Activated CD4-positive, alpha-beta T cell treated with anti-CD3 and anti-CD28 coated beads, Interleukin-2, amount 50 U/mL, for 16 hours (primary cell): Measurements from ENCODE around the gene WFDC5.
"Not testable (repeated sequence)": the region's sequence is repeated elsewhere in the genome, so short reads cannot be mapped to it uniquely, and the experiment has no call there.

ENCODE experiments used
- DNase-seq: peaks from one replicate; pipeline ENCODE4 v3.0.0-alpha.2; 2020

The WFDC5 gene

DNA sequence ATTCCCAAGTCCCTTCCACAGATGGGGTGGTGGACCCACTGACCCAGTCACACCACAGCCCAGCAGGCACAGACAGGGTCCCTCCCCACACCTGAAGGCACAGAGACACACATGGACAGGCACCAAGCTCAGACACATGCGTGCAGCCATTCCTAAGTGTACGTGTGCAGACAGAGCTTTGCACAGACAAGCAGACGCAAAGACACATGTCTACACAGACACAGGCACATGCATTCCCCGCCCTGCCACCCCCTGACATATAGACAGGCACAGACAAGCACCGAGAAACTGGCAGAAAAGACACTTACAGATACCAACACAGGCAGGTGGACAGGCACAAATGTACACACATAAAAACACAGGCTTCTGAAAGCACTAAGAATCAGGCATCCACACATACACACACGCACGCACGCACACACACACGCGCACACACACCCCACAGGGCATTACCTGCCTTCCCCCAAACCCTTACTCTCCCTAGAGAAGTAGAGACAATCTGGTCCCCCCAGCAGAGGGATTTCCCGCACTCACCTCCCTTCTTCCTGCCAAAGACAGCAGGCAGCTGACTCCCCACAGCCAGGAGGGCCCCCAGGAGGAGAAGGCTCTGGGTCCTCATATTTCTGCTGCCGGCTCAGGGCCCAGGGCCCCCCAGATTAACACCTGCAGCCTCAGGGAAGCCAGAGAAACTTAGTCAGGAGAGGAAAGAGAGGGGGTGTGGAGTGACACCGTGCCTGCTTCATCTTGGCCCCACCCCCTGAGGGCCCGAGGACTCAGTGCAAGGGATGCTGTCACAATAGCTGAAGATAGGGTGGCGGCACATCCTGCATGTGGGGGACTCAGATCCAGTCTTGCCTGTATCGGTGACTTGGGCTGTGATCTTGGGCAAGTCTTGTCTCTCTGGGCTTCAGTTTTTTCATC is at the start of gene WFDC5:
WFDC5 (minus strand) TSS at position 710 of the 921 bp plus-strand sequence; CDS start at position 619, 91 bp downstream.
- DNase-seq, result no peak

GRCh38 chr20:45163083-45163803 is 48.3 kb upstream of the WFDC5 start:
- no peak for DNase-seq

GRCh38 chr20:45157962-45158361 is 43.0 kb upstream of the WFDC5 start:
- DNase-seq, result no peak

DNA sequence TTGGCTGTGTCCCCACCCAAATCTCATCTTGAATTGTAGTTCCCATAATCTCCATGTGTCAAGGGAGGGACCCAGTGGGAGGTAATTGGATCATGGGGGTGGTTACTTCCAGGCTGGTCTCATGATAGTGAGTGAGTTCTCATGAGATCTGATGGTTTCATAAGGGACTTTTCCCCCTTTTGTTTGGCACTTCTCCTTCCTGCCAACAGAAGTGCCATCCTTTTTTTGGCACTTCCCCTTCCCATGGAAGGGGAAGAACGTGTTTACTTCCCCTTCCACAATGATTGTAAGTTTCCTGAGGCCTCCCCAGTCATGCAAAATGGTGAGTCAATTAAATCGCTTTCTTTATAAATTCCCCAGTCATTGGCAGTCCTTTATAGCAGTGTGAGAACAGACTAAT is 41.7 kb upstream of the WFDC5 start:
- DNase-seq, result no peak

GRCh38 chr20:45154794-45155193 is 39.8 kb upstream of the WFDC5 start:
- not testable (repeated sequence) for DNase-seq

DNA sequence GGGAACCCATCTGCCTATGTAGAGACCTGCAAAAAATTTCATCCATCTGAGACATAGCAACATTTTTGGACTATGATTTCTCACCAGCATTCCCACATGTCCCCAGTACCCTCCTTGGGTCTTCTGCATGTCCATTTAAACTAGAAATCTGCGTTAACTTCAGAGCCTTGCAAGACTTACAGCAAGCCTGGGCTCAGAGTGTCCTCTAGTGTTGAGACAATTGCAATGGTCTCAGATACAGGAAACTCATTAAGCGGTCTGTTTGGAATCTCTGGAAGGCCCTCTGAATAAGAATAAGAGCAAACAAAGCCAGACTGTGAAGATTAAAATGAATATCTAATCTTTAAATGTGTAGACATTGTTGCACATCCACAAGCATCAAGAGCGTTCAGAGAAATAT is 39.2 kb upstream of the WFDC5 start:
- no peak for DNase-seq

DNA sequence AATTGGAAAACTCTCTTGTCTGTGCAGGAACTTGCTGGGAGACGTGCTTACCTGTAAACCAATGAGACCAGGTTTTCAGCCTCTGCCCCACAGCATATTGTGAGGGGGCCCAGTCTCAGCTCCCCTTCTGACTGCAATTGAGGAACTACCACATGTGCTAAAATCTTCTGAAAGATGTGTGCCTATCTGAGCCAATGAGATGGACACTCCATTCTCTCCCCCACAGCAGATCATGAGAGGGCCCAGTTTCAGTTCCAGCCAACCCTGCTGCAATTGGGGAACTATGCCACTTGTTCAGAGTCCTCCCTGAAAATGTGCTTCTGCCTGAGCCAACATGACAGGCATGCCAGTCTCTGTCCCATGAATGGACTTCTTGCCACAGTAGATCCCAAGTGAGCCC is 38.8 kb upstream of the WFDC5 start:
- no peak for DNase-seq

GRCh38 chr20:45153147-45153546 is 38.2 kb upstream of the WFDC5 start:
- no peak for DNase-seq

DNA sequence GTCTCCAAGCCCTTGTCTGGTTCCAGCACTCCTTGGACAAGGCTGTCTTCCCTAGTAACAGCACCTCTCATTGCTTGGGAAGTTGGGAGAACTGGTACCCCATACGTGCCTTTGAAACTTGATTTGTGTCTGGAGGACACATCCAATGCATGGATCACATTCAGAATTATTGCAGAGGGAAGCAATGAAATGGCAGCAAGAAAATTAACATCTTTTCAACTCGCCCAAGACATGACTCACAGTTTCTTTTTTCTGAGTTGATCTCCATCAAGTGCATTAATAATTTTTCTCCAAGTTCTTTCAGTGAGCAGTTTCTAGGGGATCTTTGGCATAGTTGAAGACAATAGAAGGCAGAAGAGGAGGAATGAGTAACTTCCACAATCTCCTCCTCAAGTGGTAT is 37.4 kb upstream of the WFDC5 start:
- no peak for DNase-seq

- DNase-seq, result no peak
Measured at GRCh38 chr20:45149062-45149461, 34.1 kb upstream of the WFDC5 start.

DNA sequence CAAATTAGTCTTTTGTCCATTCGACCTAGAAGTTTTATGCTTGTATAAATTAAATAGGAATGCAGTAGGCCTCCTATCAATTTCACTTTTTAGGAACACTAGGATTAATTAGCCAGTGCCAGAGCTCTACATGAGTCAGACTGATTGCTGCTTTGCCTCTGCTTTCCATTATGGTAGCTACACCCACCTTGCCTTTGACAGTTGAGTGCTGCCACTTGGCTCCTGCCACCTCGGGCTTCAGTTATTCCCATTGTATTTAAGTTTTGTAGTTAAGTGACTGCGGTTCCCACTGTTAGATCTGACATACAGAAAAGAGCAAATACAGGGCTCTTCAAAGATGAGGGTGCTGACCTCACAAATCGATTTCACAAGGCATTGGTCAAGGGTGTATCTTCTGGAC is 25.9 kb upstream of the WFDC5 start:
- no peak for DNase-seq

DNA sequence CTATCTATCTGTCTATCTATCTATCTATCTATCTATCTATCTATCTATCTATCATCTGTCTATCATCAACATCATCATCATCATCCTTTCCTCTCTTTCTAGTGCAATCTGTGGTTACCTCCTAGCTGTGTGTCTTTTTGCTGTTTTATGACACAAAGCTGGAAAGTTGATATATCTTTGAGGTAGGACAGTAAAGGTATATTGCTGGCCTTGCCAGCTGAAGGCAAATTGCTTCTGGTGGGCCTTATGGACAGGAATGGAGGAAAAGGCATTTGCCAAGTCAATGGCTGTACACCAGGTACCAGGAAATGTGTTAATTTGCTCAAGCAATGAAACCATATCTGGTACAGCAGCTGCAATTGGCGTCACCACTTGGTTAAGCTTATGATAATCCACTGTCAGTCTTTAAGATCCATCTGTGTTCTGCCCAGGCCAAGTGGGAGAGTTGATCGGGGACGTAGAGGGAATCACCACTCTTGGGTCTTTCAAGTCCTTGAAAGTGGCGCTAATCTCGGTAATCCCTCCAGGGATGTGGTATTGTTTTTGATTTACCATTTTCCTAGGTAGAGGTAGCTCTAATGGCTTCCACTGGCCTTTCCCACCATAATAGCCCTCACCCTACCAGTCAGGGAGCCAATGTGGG is 24.9 kb upstream of the WFDC5 start:
- DNase-seq, result not testable (repeated sequence)

DNA sequence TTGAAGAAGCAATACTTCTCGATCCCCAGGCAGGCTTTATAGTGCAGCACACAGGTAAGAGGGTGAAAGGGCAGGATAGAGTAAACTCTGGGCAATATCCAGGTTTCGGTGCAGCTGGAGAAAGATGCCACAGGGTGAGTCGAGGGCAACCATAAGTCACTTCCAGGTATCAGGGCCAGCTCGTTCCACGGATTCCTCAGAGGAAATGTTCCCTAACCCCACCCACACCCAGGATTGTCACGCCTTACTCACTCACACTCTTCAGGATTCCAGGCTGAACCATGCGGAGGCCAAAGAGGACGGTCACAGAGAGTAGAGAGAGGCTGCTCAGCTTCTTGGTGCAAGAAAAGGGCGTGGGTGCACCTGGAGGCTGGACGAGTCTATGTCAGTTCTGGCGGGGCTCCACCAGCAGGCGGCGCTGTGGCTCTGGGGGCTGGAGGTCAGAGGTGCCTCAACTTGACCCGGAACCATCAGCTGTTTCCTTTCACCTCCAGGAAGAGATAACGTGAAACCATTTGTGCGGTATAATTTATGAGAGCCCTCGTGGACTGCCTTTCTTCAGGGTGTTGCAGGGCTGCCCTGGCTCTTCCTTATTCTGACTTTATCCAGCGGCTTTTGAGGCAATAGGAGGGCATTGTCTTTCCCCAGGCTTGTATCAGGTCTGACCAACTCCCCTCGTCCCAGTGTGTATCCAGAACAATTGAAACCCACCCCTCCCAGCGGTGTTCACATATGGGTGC is 23.8 kb upstream of the WFDC5 start:
- peak; percentile 81 for DNase-seq

DNA sequence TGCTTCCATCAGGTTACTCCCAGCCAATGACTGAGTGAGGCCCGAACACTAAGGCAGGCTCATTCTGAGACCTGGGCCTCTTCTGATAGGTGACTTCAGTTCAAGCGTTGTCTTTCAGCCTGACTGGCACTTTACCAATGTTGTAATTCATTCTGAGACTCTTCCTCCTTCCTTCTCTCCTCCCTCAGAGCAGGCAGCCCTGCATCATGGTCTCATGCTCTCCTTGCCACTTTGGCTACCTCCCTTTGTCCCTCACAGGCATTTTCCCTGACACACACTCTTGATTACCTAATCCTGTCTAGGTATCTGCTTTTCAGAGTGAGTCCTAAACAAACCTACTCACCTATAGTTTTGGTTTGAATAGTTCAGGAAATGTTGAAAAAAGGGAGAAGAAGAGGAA is 21.9 kb upstream of the WFDC5 start:
- DNase-seq, result no peak

DNA sequence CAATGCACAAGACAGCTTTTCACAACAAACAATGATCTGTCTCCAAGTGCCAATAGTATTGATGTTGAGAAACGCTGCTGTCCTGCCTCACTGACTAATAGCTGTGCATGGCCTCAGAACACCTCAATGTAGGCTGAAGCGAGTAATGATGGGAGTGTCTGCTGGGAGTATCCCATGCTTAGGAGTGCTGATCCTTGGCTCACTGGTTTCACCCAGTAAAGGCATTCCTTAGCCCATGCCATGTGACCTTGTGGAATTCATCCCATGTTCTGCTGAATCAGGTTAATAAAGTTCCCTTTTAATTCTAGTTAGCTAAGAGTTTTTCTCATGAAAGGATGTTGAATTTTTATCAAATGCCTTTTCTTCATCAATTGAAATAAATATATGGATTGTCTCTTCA is 13.1 kb upstream of the WFDC5 start:
- DNase-seq, result no peak

GRCh38 chr20:45124365-45124764 is 9.4 kb upstream of the WFDC5 start, which contains the start of gene WFDC12:
Gene WFDC12 (minus strand): TSS chr20:45124465. CDS start chr20:45124447, 18 bp downstream.
- no peak for DNase-seq

DNA sequence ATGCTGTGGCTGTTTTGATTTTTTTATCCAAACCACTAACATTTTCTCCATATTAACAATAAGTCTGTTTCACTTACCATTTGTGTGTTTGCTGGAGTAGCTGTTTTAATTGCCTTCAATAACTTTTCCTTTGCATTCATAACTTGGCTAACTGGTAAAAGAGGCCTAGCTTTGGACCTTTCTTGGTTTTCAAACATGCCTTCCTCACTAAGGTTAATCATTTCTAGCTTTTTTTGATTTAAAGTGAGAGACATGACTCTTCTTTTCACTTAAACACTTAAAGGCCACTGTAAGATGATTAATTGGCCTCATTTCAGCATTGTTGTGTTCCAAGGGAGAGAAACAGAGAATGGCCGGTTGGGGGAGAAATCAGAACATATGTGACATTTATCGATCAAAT is 6.4 kb upstream of the WFDC5 start:
- no peak for DNase-seq

- no peak for DNase-seq
Measured at GRCh38 chr20:45119556-45120266, 4.7 kb upstream of the WFDC5 start.

DNA sequence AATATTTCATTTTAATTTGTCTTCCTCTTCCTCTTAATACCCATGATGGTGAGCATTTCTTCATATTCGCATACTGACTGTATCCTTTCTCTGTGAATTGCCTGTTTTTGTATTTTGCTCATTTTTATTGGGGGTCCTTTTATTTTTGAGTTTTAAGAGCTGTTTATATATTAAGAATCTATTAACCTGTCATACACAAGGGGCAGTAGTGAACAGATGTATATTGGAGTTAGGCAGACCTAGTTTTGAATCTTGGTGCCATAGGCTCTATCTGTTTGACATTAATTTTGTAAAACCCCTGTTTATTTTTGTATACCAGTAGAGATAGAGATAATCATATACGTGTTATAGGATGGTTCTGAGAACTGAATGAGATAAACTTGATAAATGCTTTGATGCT is 3.1 kb upstream of the WFDC5 start:
- DNase-seq, result no peak

DNA sequence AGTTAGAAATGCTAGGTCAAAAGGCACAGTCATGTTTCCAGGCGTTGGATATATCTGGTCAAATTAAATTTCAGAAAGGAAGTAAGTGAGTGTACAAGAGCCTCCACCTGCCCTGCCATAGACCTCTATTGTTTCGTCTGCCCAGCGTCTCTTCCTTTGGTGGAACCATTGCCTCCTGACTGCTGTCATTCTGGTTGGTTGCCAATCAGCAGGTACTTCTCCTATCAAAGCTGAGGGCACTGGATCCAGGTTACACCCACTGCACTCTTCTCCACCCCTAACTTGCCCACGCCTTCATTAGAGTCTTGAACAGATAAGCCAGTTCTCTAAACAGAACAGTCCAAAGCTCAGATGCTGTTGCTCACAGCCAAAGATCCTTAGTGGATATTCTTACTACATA is 2.6 kb upstream of the WFDC5 start:
- no peak for DNase-seq

GRCh38 chr20:45115829-45116228 is 855 bp upstream of the WFDC5 start:
- DNase-seq, result no peak

- no peak for DNase-seq
Measured at GRCh38 chr20:45115386-45115774, 406 bp upstream of the WFDC5 start.
